GM12892 (cell line): Measurements from ENCODE around the gene TBC1D22A.

Experiments used
- POLR2A ChIP-seq: IDR thresholded peaks from 2 replicates; pipeline ENCODE4 v1.6.1; 2011; ENCODE audit warnings: low read depth, low read length, control low read depth
- POLR2AphosphoS5 ChIP-seq: IDR thresholded peaks from 2 replicates; pipeline ENCODE4 v1.6.1; 2011; ENCODE audit warnings: low read depth, low read length, control low read depth
- TAF1 ChIP-seq: IDR thresholded peaks from 2 replicates; pipeline ENCODE4 v1.6.1; 2011; ENCODE audit warnings: low read depth, mild to moderate bottlenecking, control low read depth, low read length, borderline replicate concordance

- TF ChIP-seq POLR2AphosphoS5 (no peak), POLR2A (no peak), TAF1 (no peak)
These were observed 138.1 kb downstream of the TBC1D22A start for GRCh38 chr22:46900549-46900948.
